Activated CD4-positive, alpha-beta T cell treated with anti-CD3 and anti-CD28 coated beads for 48 hours (primary cell): Measurements from ENCODE around the gene TSPAN3.

Experiments
- DNase-seq: peaks from one replicate; pipeline ENCODE4 v3.0.0-alpha.2; 2020

Gene TSPAN3

GRCh38 chr15:77048135-77048876 lies 22.6 kb downstream of the TSPAN3 start:
- no peak for DNase-seq

GRCh38 chr15:77046704-77047412 lies 24.1 kb downstream of the TSPAN3 start:
- DNase-seq: no peak

- DNase-seq: no peak
Observed at GRCh38 chr15:77045985-77046384, 24.9 kb downstream of the TSPAN3 start.

GRCh38 chr15:77044228-77045042 lies 26.5 kb downstream of the TSPAN3 start:
- no peak for DNase-seq

- DNase-seq: no peak
Observed at GRCh38 chr15:77042955-77043920, 27.7 kb downstream of the TSPAN3 start.

- DNase-seq: no peak
Observed at GRCh38 chr15:77042245-77042919, 28.5 kb downstream of the TSPAN3 start.

- no peak for DNase-seq
Observed at GRCh38 chr15:77040673-77041072, 30.2 kb downstream of the TSPAN3 start.

- no peak for DNase-seq
Observed at GRCh38 chr15:77039848-77040247, 31.1 kb downstream of the TSPAN3 start.

GRCh38 chr15:77039217-77039533 lies 31.7 kb downstream of the TSPAN3 start:
- no peak for DNase-seq

GRCh38 chr15:77038312-77039216 lies 32.3 kb downstream of the TSPAN3 start:
- no peak for DNase-seq

GRCh38 chr15:77037388-77038209 lies 33.3 kb downstream of the TSPAN3 start:
- no peak for DNase-seq

- DNase-seq: no peak
Observed at GRCh38 chr15:77036537-77037387, 34.1 kb downstream of the TSPAN3 start.

- DNase-seq: no peak
Observed at GRCh38 chr15:77035999-77036471, 34.9 kb downstream of the TSPAN3 start.

GRCh38 chr15:77035584-77035983 lies 35.3 kb downstream of the TSPAN3 start:
- DNase-seq: no peak

- DNase-seq: peak; percentile 73
Observed at GRCh38 chr15:77034695-77035489, 36.0 kb downstream of the TSPAN3 start.

- no peak for DNase-seq
Observed at GRCh38 chr15:77033729-77034671, 36.9 kb downstream of the TSPAN3 start.

GRCh38 chr15:77033417-77033728 lies 37.5 kb downstream of the TSPAN3 start:
- DNase-seq: no peak
